A549 (cell line): ENCODE measurements around the gene HAUS5.

Source experiments
- CBX2 ChIP-seq: fragments of 200-600 bp; sonication (generic); IDR thresholded peaks from 2 replicates; pipeline ENCODE4 v1.6.1; 2016; ENCODE audit warnings: low read depth, mild to moderate bottlenecking, borderline replicate concordance
- EP300 ChIP-seq, 2 experiments: fragments of >200 bp; sonication (Bioruptor Twin); formaldehyde crosslinking; IDR thresholded peaks; 2 replicates in 1 of 2; 3 replicates in 1 of 2; pipeline ENCODE4 v1.6.1; 2016 to 2017
- ESRRA ChIP-seq: fragments of 150-350 bp; IDR thresholded peaks from 2 replicates; pipeline ENCODE4 v1.6.1; 2014; ENCODE audit warnings: mild to moderate bottlenecking, low read length, borderline replicate concordance
- FOSL2 ChIP-seq, 2 experiments: fragments of 450-650 bp in 1 of 2; fragments of >200 bp in 1 of 2; sonication (Bioruptor Twin) in 1 of 2; formaldehyde crosslinking; IDR thresholded peaks; 2 replicates each; pipeline versions ENCODE4 v1.5.0 to v1.6.1; 2016 to 2020; ENCODE audit warnings: mild to moderate bottlenecking in 1 of 2, moderate library complexity in 1 of 2
- JUN ChIP-seq, 2 experiments: fragments of >200 bp; sonication (Bioruptor Twin); formaldehyde crosslinking; IDR thresholded peaks; 2 replicates in 1 of 2; 3 replicates in 1 of 2; pipeline ENCODE4 v1.6.1; 2016 to 2017
- MAFK ChIP-seq: fragments of 450-650 bp; IDR thresholded peaks from 2 replicates; pipeline ENCODE4 v1.6.1; 2014; ENCODE audit not compliant: partially characterized antibody
- MYC ChIP-seq: IDR thresholded peaks from 2 replicates; pipeline ENCODE4 v1.6.1; 2012; ENCODE audit warnings: mild to moderate bottlenecking, inconsistent platforms, low read length, improper control_type of control experiment, borderline replicate concordance
- POLR2A ChIP-seq: IDR thresholded peaks from 2 replicates; pipeline ENCODE4 v1.6.1; 2012; ENCODE audit warnings: mild to moderate bottlenecking, low read length
- TF ChIP-seq, protein P1 (sequence below): fragments of >200 bp; sonication (Bioruptor Twin); formaldehyde crosslinking; IDR thresholded peaks from 3 replicates; pipeline ENCODE4 v1.5.1; 2016
- TF ChIP-seq, protein P2 (sequence below): IDR thresholded peaks from 2 replicates; pipeline ENCODE4 v1.6.1; 2012
- TF ChIP-seq, protein P3 (sequence below): fragments of 450-650 bp; IDR thresholded peaks from 2 replicates; pipeline ENCODE4 v1.6.1; 2014; ENCODE audit warnings: antibody characterized with exemption

DNA sequence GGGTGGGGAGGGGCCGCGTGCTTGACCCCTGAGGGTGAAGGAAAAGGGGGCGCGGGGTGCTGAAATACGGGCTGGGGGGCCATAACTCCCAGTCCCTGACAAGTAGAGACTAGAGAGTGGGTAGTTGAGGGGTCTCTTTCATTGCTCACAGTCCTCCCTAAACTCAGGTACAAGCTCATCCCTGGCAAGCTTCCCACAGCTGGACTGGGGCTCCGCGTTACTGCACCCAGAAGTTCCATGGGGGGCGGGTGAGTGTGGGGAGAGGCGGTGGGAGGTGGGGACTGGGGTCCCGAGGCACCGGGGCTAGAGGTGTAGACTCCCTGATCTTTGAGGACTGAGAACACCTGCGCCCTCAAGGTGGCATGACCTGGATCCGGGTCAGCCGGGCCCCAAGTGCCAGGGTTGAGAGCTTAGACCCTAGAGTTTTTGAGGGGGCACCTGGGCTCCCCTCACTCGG, 30.3 kb downstream of the HAUS5 start:
- TF ChIP-seq, protein P1, sequence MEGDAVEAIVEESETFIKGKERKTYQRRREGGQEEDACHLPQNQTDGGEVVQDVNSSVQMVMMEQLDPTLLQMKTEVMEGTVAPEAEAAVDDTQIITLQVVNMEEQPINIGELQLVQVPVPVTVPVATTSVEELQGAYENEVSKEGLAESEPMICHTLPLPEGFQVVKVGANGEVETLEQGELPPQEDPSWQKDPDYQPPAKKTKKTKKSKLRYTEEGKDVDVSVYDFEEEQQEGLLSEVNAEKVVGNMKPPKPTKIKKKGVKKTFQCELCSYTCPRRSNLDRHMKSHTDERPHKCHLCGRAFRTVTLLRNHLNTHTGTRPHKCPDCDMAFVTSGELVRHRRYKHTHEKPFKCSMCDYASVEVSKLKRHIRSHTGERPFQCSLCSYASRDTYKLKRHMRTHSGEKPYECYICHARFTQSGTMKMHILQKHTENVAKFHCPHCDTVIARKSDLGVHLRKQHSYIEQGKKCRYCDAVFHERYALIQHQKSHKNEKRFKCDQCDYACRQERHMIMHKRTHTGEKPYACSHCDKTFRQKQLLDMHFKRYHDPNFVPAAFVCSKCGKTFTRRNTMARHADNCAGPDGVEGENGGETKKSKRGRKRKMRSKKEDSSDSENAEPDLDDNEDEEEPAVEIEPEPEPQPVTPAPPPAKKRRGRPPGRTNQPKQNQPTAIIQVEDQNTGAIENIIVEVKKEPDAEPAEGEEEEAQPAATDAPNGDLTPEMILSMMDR, result no peak
- no peak for TF ChIP-seq JUN (IDR thresholded peaks at IDR 0.05)
- TF ChIP-seq POLR2A, result no peak
- TF ChIP-seq MYC, result no peak
- TF ChIP-seq ESRRA, result no peak
- TF ChIP-seq, protein P2, sequence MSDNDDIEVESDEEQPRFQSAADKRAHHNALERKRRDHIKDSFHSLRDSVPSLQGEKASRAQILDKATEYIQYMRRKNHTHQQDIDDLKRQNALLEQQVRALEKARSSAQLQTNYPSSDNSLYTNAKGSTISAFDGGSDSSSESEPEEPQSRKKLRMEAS, result no peak
- TF ChIP-seq, protein P3, sequence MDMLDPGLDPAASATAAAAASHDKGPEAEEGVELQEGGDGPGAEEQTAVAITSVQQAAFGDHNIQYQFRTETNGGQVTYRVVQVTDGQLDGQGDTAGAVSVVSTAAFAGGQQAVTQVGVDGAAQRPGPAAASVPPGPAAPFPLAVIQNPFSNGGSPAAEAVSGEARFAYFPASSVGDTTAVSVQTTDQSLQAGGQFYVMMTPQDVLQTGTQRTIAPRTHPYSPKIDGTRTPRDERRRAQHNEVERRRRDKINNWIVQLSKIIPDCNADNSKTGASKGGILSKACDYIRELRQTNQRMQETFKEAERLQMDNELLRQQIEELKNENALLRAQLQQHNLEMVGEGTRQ, result no peak
- TF ChIP-seq MAFK, result no peak
- no peak for TF ChIP-seq FOSL2 (IDR thresholded peaks at IDR 0.05)
- TF ChIP-seq FOSL2 (CRISPR knock-in tag; IDR thresholded peaks at IDR 0.05), result no peak
- no peak for TF ChIP-seq EP300 (IDR thresholded peaks at IDR 0.05)
- no peak for TF ChIP-seq CBX2
